Trophoblast cell (in vitro differentiated cells and primary cell): ENCODE measurements around the gene MIOX.

Experiments
- DNase-seq, 2 donors: peaks; one replicate each; pipeline ENCODE4 v3.0.0-alpha.2; 2016
- H2AFZ ChIP-seq: 2 replicates; pipeline ENCODE4 v1.6.1; 2013; ENCODE audit warnings: low read length, moderate library complexity, mild to moderate bottlenecking; ENCODE audit not compliant: insufficient read depth, poor library complexity
- H2AK5ac ChIP-seq: 2 replicates; pipeline ENCODE4 v1.6.1; 2013; ENCODE audit warnings: mild to moderate bottlenecking, low read length
- H2BK120ac ChIP-seq: 2 replicates; pipeline ENCODE4 v1.6.1; 2013; ENCODE audit warnings: low read length, mild to moderate bottlenecking, moderate library complexity; ENCODE audit not compliant: insufficient read depth, poor library complexity
- H2BK12ac ChIP-seq: 2 replicates; pipeline ENCODE4 v1.6.1; 2013; ENCODE audit warnings: mild to moderate bottlenecking, low read length, moderate library complexity
- H2BK5ac ChIP-seq: 2 replicates; pipeline ENCODE4 v1.6.1; 2013; ENCODE audit warnings: low read length, low read depth, moderate library complexity, mild to moderate bottlenecking; ENCODE audit not compliant: poor library complexity
- H3K14ac ChIP-seq: 2 replicates; pipeline ENCODE4 v1.6.1; 2013; ENCODE audit warnings: mild to moderate bottlenecking, low read length
- H3K18ac ChIP-seq: 2 replicates; pipeline ENCODE4 v1.6.1; 2013; ENCODE audit warnings: mild to moderate bottlenecking, low read length
- H3K23ac ChIP-seq: 2 replicates; pipeline ENCODE4 v1.6.1; 2013; ENCODE audit warnings: low read length
- H3K27ac ChIP-seq: 2 replicates; pipeline ENCODE4 v1.5.1; 2013; ENCODE audit warnings: low read depth, mild to moderate bottlenecking, inconsistent platforms, low read length, moderate library complexity
- H3K27me3 ChIP-seq: 2 replicates; pipeline ENCODE4 v1.6.1; 2013; ENCODE audit warnings: inconsistent platforms, mild to moderate bottlenecking, low read length, moderate library complexity; ENCODE audit not compliant: insufficient read depth
- H3K36me3 ChIP-seq, 2 experiments: 1 replicate in 1 of 2; 2 replicates in 1 of 2; pipeline ENCODE4 v1.6.1; 2013; ENCODE audit warnings: low read length in 2 of 2, mild to moderate bottlenecking in 2 of 2, moderate library complexity in 1 of 2; ENCODE audit not compliant: insufficient read depth in 2 of 2, control insufficient read depth in 1 of 2
- H3K4ac ChIP-seq: 2 replicates; pipeline ENCODE4 v1.6.1; 2013; ENCODE audit warnings: low read depth, mild to moderate bottlenecking, low read length, moderate library complexity
- H3K4me1 ChIP-seq, 2 experiments: 1 replicate in 1 of 2; 2 replicates in 1 of 2; pipeline ENCODE4 v1.6.1; 2013; ENCODE audit warnings: low read length in 2 of 2, mild to moderate bottlenecking in 2 of 2, moderate library complexity in 1 of 2; ENCODE audit not compliant: insufficient read depth in 2 of 2, control insufficient read depth in 1 of 2
- H3K4me2 ChIP-seq: 2 replicates; pipeline ENCODE4 v1.6.1; 2013; ENCODE audit warnings: inconsistent platforms, mild to moderate bottlenecking, low read length, moderate library complexity
- H3K4me3 ChIP-seq: 2 replicates; pipeline ENCODE4 v1.5.1; 2013; ENCODE audit warnings: mild to moderate bottlenecking, low read depth, low read length, inconsistent platforms
- H3K79me1 ChIP-seq: one replicate; pipeline ENCODE4 v1.6.1; 2013; ENCODE audit warnings: low read length
- H3K79me2 ChIP-seq: 2 replicates; pipeline ENCODE4 v1.6.1; 2013; ENCODE audit warnings: low read length, mild to moderate bottlenecking; ENCODE audit not compliant: control insufficient read depth, insufficient read depth, poor library complexity
- H3K9ac ChIP-seq: 2 replicates; pipeline ENCODE4 v1.6.1; 2013; ENCODE audit warnings: mild to moderate bottlenecking, low read length
- H3K9me3 ChIP-seq: 2 replicates; pipeline ENCODE4 v1.6.1; 2013; ENCODE audit warnings: low read depth, mild to moderate bottlenecking, control low read depth, inconsistent platforms, low read length; ENCODE audit not compliant: insufficient read depth
- H4K12ac ChIP-seq: 2 replicates; pipeline ENCODE4 v1.6.1; 2013; ENCODE audit warnings: low read depth, mild to moderate bottlenecking, low read length, moderate library complexity
- H4K8ac ChIP-seq: 2 replicates; pipeline ENCODE4 v1.6.1; 2013; ENCODE audit warnings: low read depth, mild to moderate bottlenecking, low read length, moderate library complexity
- H4K91ac ChIP-seq: one replicate; pipeline ENCODE4 v1.6.1; 2013; ENCODE audit warnings: low read depth, mild to moderate bottlenecking, low read length, moderate library complexity
- WGBS: extraction: QIAGEN DNeasy Blood & Tissue Kit; methylation state at CpG from one replicate; pipeline ENCODE4 v1.1.7; 2013; ENCODE audit warnings: missing lambda C conversion rate; ENCODE audit not compliant: insufficient read length, insufficient coverage; ENCODE audit errors: extremely low coverage; 5-methylcytosine and 5-hydroxymethylcytosine counted together

Gene MIOX

GRCh38 chr22:50459496-50460140 is 27.0 kb upstream of the MIOX start:
- DNase-seq: no peak
- Histone ChIP-seq H3K36me3 (peaks cover 95 to 96% of the 10 kb centered on the region in 2 experiments), H3K4me3 (no peak overlapping the region), H3K27ac (no peak overlapping the region), H2BK12ac (no peak overlapping the region), H3K27me3 (no peaks in the 10 kb centered on the region), H3K23ac (no peak overlapping the region), H3K4ac (no peak overlapping the region), H2BK5ac (no peak overlapping the region), H3K18ac (no peak overlapping the region), H4K8ac (no peak overlapping the region), H2AK5ac (no peak overlapping the region), H3K79me1 (no peaks in the 10 kb centered on the region), H3K4me2 (no peak overlapping the region), H3K79me2 (no peaks in the 10 kb centered on the region), H3K4me1 (no peaks in the 10 kb centered on the region), H3K9me3 (peaks cover 2% of the 10 kb centered on the region), H2AFZ (no peak overlapping the region), H4K12ac (no peak overlapping the region), H2BK120ac (no peak overlapping the region), H4K91ac (no peak overlapping the region), H3K9ac (no peak overlapping the region), H3K14ac (no peak overlapping the region)
- no CpG with 5 or more reads among the region's 41 CpGs for WGBS

- H3K9ac ChIP-seq: no peak overlapping the region
Measured at GRCh38 chr22:50460938-50461337, 25.7 kb upstream of the MIOX start.

GRCh38 chr22:50461536-50461935 is 25.1 kb upstream of the MIOX start:
- no peaks in the 10 kb centered on the region for H3K27me3 ChIP-seq
- no peaks in the 10 kb centered on the region for H3K4me1 ChIP-seq
- no peak overlapping the region for H3K18ac ChIP-seq
- no peaks in the 10 kb centered on the region for H3K79me1 ChIP-seq
- H4K8ac ChIP-seq: no peak overlapping the region
- H3K9ac ChIP-seq: no peak overlapping the region
- H2AFZ ChIP-seq: no peak overlapping the region
- no peak overlapping the region for H3K14ac ChIP-seq
- H3K4me2 ChIP-seq: no peak overlapping the region
- H2BK12ac ChIP-seq: no peak overlapping the region
- no peak for DNase-seq
- H3K27ac ChIP-seq: no peak overlapping the region
- H3K9me3 ChIP-seq: no peaks in the 10 kb centered on the region
- H3K23ac ChIP-seq: no peak overlapping the region
- H3K79me2 ChIP-seq: no peaks in the 10 kb centered on the region
- no peak overlapping the region for H2AK5ac ChIP-seq
- no peak overlapping the region for H4K91ac ChIP-seq
- no peak overlapping the region for H4K12ac ChIP-seq
- H3K4me3 ChIP-seq: no peak overlapping the region
- no peak overlapping the region for H2BK5ac ChIP-seq
- H2BK120ac ChIP-seq: no peak overlapping the region
- H3K4ac ChIP-seq: no peak overlapping the region
- peaks cover 96 to 97% of the 10 kb centered on the region in 2 experiments for H3K36me3 ChIP-seq
- WGBS: no CpG with 5 or more reads among the region's 26 CpGs

More at GRCh38 chr22:50460938-50461337, 25.7 kb upstream of the MIOX start:
- H2BK120ac ChIP-seq: no peak overlapping the region
- no peak overlapping the region for H3K23ac ChIP-seq
- no peak overlapping the region for H4K91ac ChIP-seq
- peak; percentile 86 to 92 for DNase-seq
- H2AFZ ChIP-seq: no peak overlapping the region
- H2BK12ac ChIP-seq: no peak overlapping the region
- H3K79me1 ChIP-seq: no peaks in the 10 kb centered on the region
- WGBS: no CpG with 5 or more reads among the region's 17 CpGs
- H3K36me3 ChIP-seq: peaks cover 95 to 96% of the 10 kb centered on the region in 2 experiments
- H3K9me3 ChIP-seq: no peaks in the 10 kb centered on the region
- no peaks in the 10 kb centered on the region for H3K27me3 ChIP-seq
- no peak overlapping the region for H3K4me2 ChIP-seq
- no peak overlapping the region for H3K4me3 ChIP-seq
- H4K12ac ChIP-seq: no peak overlapping the region
- no peak overlapping the region for H3K18ac ChIP-seq
- no peak overlapping the region for H3K4ac ChIP-seq
- no peak overlapping the region for H2AK5ac ChIP-seq
- H3K14ac ChIP-seq: no peak overlapping the region
- H3K79me2 ChIP-seq: no peaks in the 10 kb centered on the region
- no peak overlapping the region for H2BK5ac ChIP-seq
- no peak overlapping the region for H4K8ac ChIP-seq
- no peaks in the 10 kb centered on the region for H3K4me1 ChIP-seq
- no peak overlapping the region for H3K27ac ChIP-seq

- H3K4ac ChIP-seq: no peak overlapping the region
- no peak overlapping the region for H3K4me2 ChIP-seq
- no CpG with 5 or more reads among the region's 30 CpGs for WGBS
- H2AFZ ChIP-seq: no peak overlapping the region
- H3K4me1 ChIP-seq: no peaks in the 10 kb centered on the region
- no peak overlapping the region for H2AK5ac ChIP-seq
- H3K36me3 ChIP-seq: peaks cover 96 to 97% of the 10 kb centered on the region in 2 experiments
- H3K27ac ChIP-seq: no peak overlapping the region
- no peak overlapping the region for H3K18ac ChIP-seq
- H4K12ac ChIP-seq: no peak overlapping the region
- H3K9ac ChIP-seq: no peak overlapping the region
- no peak for DNase-seq
- no peak overlapping the region for H4K91ac ChIP-seq
- H3K27me3 ChIP-seq: no peaks in the 10 kb centered on the region
- H2BK12ac ChIP-seq: no peak overlapping the region
- H3K23ac ChIP-seq: no peak overlapping the region
- no peak overlapping the region for H4K8ac ChIP-seq
- H2BK120ac ChIP-seq: no peak overlapping the region
- H3K4me3 ChIP-seq: no peak overlapping the region
- no peak overlapping the region for H2BK5ac ChIP-seq
- H3K9me3 ChIP-seq: no peaks in the 10 kb centered on the region
- no peaks in the 10 kb centered on the region for H3K79me2 ChIP-seq
- H3K79me1 ChIP-seq: no peaks in the 10 kb centered on the region
- no peak overlapping the region for H3K14ac ChIP-seq
Measured at GRCh38 chr22:50461979-50462540, 24.6 kb upstream of the MIOX start.
